ENCODE data around the gene ZNRF2.

GRCh38 chr7:30353932-30354607 lies 69.7 kb downstream of the ZNRF2 start:
- TF ChIP-seq, protein P1, sequence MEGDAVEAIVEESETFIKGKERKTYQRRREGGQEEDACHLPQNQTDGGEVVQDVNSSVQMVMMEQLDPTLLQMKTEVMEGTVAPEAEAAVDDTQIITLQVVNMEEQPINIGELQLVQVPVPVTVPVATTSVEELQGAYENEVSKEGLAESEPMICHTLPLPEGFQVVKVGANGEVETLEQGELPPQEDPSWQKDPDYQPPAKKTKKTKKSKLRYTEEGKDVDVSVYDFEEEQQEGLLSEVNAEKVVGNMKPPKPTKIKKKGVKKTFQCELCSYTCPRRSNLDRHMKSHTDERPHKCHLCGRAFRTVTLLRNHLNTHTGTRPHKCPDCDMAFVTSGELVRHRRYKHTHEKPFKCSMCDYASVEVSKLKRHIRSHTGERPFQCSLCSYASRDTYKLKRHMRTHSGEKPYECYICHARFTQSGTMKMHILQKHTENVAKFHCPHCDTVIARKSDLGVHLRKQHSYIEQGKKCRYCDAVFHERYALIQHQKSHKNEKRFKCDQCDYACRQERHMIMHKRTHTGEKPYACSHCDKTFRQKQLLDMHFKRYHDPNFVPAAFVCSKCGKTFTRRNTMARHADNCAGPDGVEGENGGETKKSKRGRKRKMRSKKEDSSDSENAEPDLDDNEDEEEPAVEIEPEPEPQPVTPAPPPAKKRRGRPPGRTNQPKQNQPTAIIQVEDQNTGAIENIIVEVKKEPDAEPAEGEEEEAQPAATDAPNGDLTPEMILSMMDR (conservative IDR thresholded peaks at IDR 0.05 in 1 of 2, IDR thresholded peaks at IDR 0.05 in 1 of 2; ENCODE audit: extremely low read depth in 1 of 2, insufficient read depth in 1 of 2, low read depth in 1 of 2, low read length in 2 of 2) = no peak
- no peak for TF ChIP-seq EZH2 (IDR thresholded peaks at IDR 0.05; ENCODE audit: borderline replicate concordance, low read length)

All from mammary epithelial cell (primary cell).